Measurements from ENCODE around the gene KIF18B. TPM values are rescaled to one million over a fixed set of nuclear protein-coding genes. Genes with fewer than 3 reads are reported as not detected.

KIF18B gene
- total RNA-seq, 2 experiments from 2014 or later = 0.05 to 0.08 TPM

GRCh38 chr17:44992242-44992939 is 44.8 kb upstream of the KIF18B start:
- H3K9me3 Mint-ChIP-seq = no peaks in the 10 kb centered on the region
- no peaks in the 10 kb centered on the region for H3K4me1 Mint-ChIP-seq (ENCODE audit: low read depth)
- no peak overlapping the region for H3K4me3 ChIP-seq (ENCODE audit: low read length)
- no peaks in the 10 kb centered on the region for H3K36me3 Mint-ChIP-seq (ENCODE audit: low read depth)
- CTCF ChIA-PET = no interaction called here
- H3K27ac Mint-ChIP-seq = no peak overlapping the region
- H3K27ac ChIP-seq (ENCODE audit: low read depth in 1 of 2, low read length in 2 of 2) = no peak overlapping the region
- H3K36me3 ChIP-seq (ENCODE audit: insufficient read depth, low read length) = no peaks in the 10 kb centered on the region
- ATAC-seq (ENCODE audit: poor library complexity) = no peak
- intact Hi-C loops (cut with DNase I, micrococcal nuclease) = no loop called here
- H3K27me3 ChIP-seq (ENCODE audit: control insufficient read depth in 1 of 2, insufficient read depth in 2 of 2, low read length in 2 of 2) = peaks cover 18 to 22% of the 10 kb centered on the region in 2 experiments
- H3K4me3 Mint-ChIP-seq = no peak overlapping the region
- peaks cover 0 to 9% of the 10 kb centered on the region in 2 experiments for H3K9me3 ChIP-seq (ENCODE audit: control insufficient read depth in 1 of 2, insufficient read depth in 1 of 2, low read length in 2 of 2)
- no peak for TF ChIP-seq CTCF (IDR thresholded peaks at IDR 0.05)
- no peak for DNase-seq
- peaks cover 34% of the 10 kb centered on the region for H3K27me3 Mint-ChIP-seq
- POLR2A ChIA-PET = interaction anchor here (1.0 kb wide), 1 partner anchor 9 kb away, joined by 3 read pairs; no protein-coding TSS in a partner anchor
- peaks cover 1% of the 10 kb centered on the region for H3K4me1 ChIP-seq (ENCODE audit: insufficient read depth, low read length)

- TF ChIP-seq CTCF (IDR thresholded peaks at IDR 0.05) = no peak
- Mint-ChIP-seq H3K4me1 (ENCODE audit: low read depth) (no peaks in the 10 kb centered on the region), H3K27me3 (peaks cover 36% of the 10 kb centered on the region), H3K9me3 (no peaks in the 10 kb centered on the region), H3K27ac (no peak overlapping the region), H3K36me3 (ENCODE audit: low read depth) (no peaks in the 10 kb centered on the region), H3K4me3 (no peak overlapping the region)
- Histone ChIP-seq H3K4me1 (ENCODE audit: insufficient read depth, low read length) (peaks cover 5% of the 10 kb centered on the region), H3K9me3 (ENCODE audit: control insufficient read depth in 1 of 2, insufficient read depth in 1 of 2, low read length in 2 of 2) (peaks cover 0 to 9% of the 10 kb centered on the region in 2 experiments), H3K27ac (ENCODE audit: low read depth in 1 of 2, low read length in 2 of 2) (no peak overlapping the region), H3K27me3 (ENCODE audit: control insufficient read depth in 1 of 2, insufficient read depth in 2 of 2, low read length in 2 of 2) (peaks cover 26 to 29% of the 10 kb centered on the region in 2 experiments), H3K4me3 (ENCODE audit: low read length) (no peak overlapping the region), H3K36me3 (ENCODE audit: insufficient read depth, low read length) (no peaks in the 10 kb centered on the region)
- ChIA-PET CTCF (no interaction called here), POLR2A (interaction anchor here (0.8 kb wide), 1 partner anchor 52 kb away, joined by 3 read pairs; no protein-coding TSS in a partner anchor)
- no peak for ATAC-seq (ENCODE audit: poor library complexity)
- intact Hi-C loops (cut with DNase I, micrococcal nuclease) = no loop called here
- no peak for DNase-seq
Observed at GRCh38 chr17:44990994-44991393, 43.4 kb upstream of the KIF18B start.

- H3K27me3 Mint-ChIP-seq = peaks cover 42% of the 10 kb centered on the region
- Histone ChIP-seq H3K4me1 (ENCODE audit: insufficient read depth, low read length) (peaks cover 5% of the 10 kb centered on the region), H3K36me3 (ENCODE audit: insufficient read depth, low read length) (no peaks in the 10 kb centered on the region), H3K4me3 (ENCODE audit: low read length) (no peak overlapping the region), H3K27ac (ENCODE audit: low read depth in 1 of 2, low read length in 2 of 2) (no peak overlapping the region), H3K9me3 (ENCODE audit: control insufficient read depth in 1 of 2, insufficient read depth in 1 of 2, low read length in 2 of 2) (peaks cover 0 to 5% of the 10 kb centered on the region in 2 experiments), H3K27me3 (ENCODE audit: control insufficient read depth in 1 of 2, insufficient read depth in 2 of 2, low read length in 2 of 2) (peaks cover 29 to 35% of the 10 kb centered on the region in 2 experiments)
- H3K9me3 Mint-ChIP-seq = no peaks in the 10 kb centered on the region
- no peak overlapping the region for H3K4me3 Mint-ChIP-seq
- intact Hi-C loops (cut with DNase I, micrococcal nuclease) = no loop called here
- no peak for DNase-seq
- POLR2A ChIA-PET = no interaction called here
- no peak overlapping the region for H3K27ac Mint-ChIP-seq
- CTCF ChIA-PET = no interaction called here
- H3K36me3 Mint-ChIP-seq (ENCODE audit: low read depth) = no peaks in the 10 kb centered on the region
- ATAC-seq (ENCODE audit: poor library complexity) = no peak
- TF ChIP-seq CTCF (IDR thresholded peaks at IDR 0.05) = no peak
- H3K4me1 Mint-ChIP-seq (ENCODE audit: low read depth) = no peaks in the 10 kb centered on the region
Observed at GRCh38 chr17:44989552-44990138, 42.1 kb upstream of the KIF18B start.
